GM21723 (cell line): ENCODE data around the gene ADD2.
"Not testable (repeated sequence)": the region's sequence is repeated elsewhere in the genome, so short reads cannot be mapped to it uniquely, and the experiment has no call there.

Experiments
- ATAC-seq: cut with Tn5 transposase; IDR thresholded peaks from one replicate; pipeline ENCODE4 v1.9.1; 2021; ENCODE audit warnings: mild to moderate bottlenecking, moderate library complexity; ENCODE audit not compliant: unreplicated experiment

The ADD2 gene

GRCh38 chr2:70647873-70648481 is 120.0 kb downstream of the ADD2 start:
- no peak for ATAC-seq

- ATAC-seq, result no peak
These were observed 121.6 kb downstream of the ADD2 start for GRCh38 chr2:70646420-70646818.

GRCh38 chr2:70645733-70646419 is 122.1 kb downstream of the ADD2 start:
- ATAC-seq, result no peak

- ATAC-seq, result no peak
These were observed 124.3 kb downstream of the ADD2 start for GRCh38 chr2:70643715-70644114.

GRCh38 chr2:70641263-70641784 is 126.7 kb downstream of the ADD2 start:
- ATAC-seq, result no peak

- ATAC-seq, result no peak
These were observed 128.1 kb downstream of the ADD2 start for GRCh38 chr2:70639841-70640436.

GRCh38 chr2:70638561-70638960 is 129.4 kb downstream of the ADD2 start:
- no peak for ATAC-seq

- ATAC-seq, result no peak
These were observed 134.5 kb downstream of the ADD2 start for GRCh38 chr2:70633508-70633907.

GRCh38 chr2:70632966-70633365 is 135.0 kb downstream of the ADD2 start:
- no peak for ATAC-seq

- ATAC-seq, result no peak
These were observed 135.6 kb downstream of the ADD2 start for GRCh38 chr2:70632388-70632787.

GRCh38 chr2:70630761-70631160 is 137.2 kb downstream of the ADD2 start:
- ATAC-seq, result no peak

- no peak for ATAC-seq
These were observed 140.6 kb downstream of the ADD2 start for GRCh38 chr2:70627211-70627898.

- no peak for ATAC-seq
These were observed 141.6 kb downstream of the ADD2 start for GRCh38 chr2:70626254-70626990.

GRCh38 chr2:70621536-70621935 is 146.5 kb downstream of the ADD2 start:
- ATAC-seq, result not testable (repeated sequence)

GRCh38 chr2:70620020-70620419 is 148.0 kb downstream of the ADD2 start:
- no peak for ATAC-seq

GRCh38 chr2:70619167-70619566 is 148.8 kb downstream of the ADD2 start:
- ATAC-seq, result no peak

- ATAC-seq, result no peak
These were observed 151.8 kb downstream of the ADD2 start for GRCh38 chr2:70616168-70616694.

GRCh38 chr2:70615222-70615621 is 152.8 kb downstream of the ADD2 start:
- ATAC-seq, result no peak

- ATAC-seq, result no peak
These were observed 154.5 kb downstream of the ADD2 start for GRCh38 chr2:70613521-70613920.

- no peak for ATAC-seq
These were observed 155.4 kb downstream of the ADD2 start for GRCh38 chr2:70612574-70612973.

GRCh38 chr2:70608373-70608772 is 159.6 kb downstream of the ADD2 start:
- no peak for ATAC-seq
